Progenitor cell of endocrine pancreas (in vitro differentiated cells): Measurements from ENCODE around the gene ADTRP. TPM values are rescaled to one million over a fixed set of nuclear protein-coding genes. Genes with fewer than 3 reads are reported as not detected.

Source experiments
- DNase-seq: peaks from one replicate; pipeline ENCODE4 v3.0.0; 2021; ENCODE audit warnings: low spot score; ENCODE audit not compliant: unreplicated experiment
- H3K27ac Mint-ChIP-seq: 2 replicates; pipeline ENCODE4 v1.8.0; 2021; ENCODE audit warnings: mild to moderate bottlenecking, moderate library complexity, mixed read lengths
- H3K27me3 Mint-ChIP-seq: 2 replicates; pipeline ENCODE4 v1.8.0; 2021; ENCODE audit warnings: mixed read lengths
- H3K36me3 Mint-ChIP-seq: 2 replicates; pipeline ENCODE4 v1.8.0; 2022; ENCODE audit warnings: mixed read lengths; ENCODE audit not compliant: insufficient read depth
- H3K4me1 Mint-ChIP-seq: 2 replicates; pipeline ENCODE4 v1.8.0; 2021; ENCODE audit warnings: low read depth, mixed read lengths
- H3K4me3 Mint-ChIP-seq: 2 replicates; pipeline ENCODE4 v1.8.0; 2021; ENCODE audit warnings: low read depth, mild to moderate bottlenecking, moderate library complexity, mixed read lengths
- H3K9me3 Mint-ChIP-seq: 2 replicates; pipeline ENCODE4 v1.8.0; 2021; ENCODE audit warnings: low read depth, mixed read lengths
- CTCF ChIP-seq: fragments of 200-600 bp; sonication (generic); IDR thresholded peaks from one replicate; pipeline ENCODE4 v1.5.0; 2021; ENCODE audit warnings: antibody characterized with exemption, mild to moderate bottlenecking; ENCODE audit not compliant: unreplicated experiment
- total RNA-seq: library from RNA; stranded (reverse); gene quantifications from 2 replicates; pipeline ENCODE4 v1.2.1, GENCODE V29; 2021

The ADTRP gene
- total RNA-seq, 1 donor from 2014 or later = not detected

GRCh38 chr6:11748591-11749210, 29.9 kb downstream of the ADTRP start:
- TF ChIP-seq CTCF = no peak
- no peaks in the 10 kb centered on the region for H3K36me3 Mint-ChIP-seq
- H3K9me3 Mint-ChIP-seq = no peaks in the 10 kb centered on the region

GRCh38 chr6:11747021-11747420, 31.6 kb downstream of the ADTRP start:
- H3K36me3 Mint-ChIP-seq = no peaks in the 10 kb centered on the region
- H3K4me1 Mint-ChIP-seq = peaks cover 13% of the 10 kb centered on the region
- no peaks in the 10 kb centered on the region for H3K27me3 Mint-ChIP-seq
- H3K9me3 Mint-ChIP-seq = no peaks in the 10 kb centered on the region
- H3K4me3 Mint-ChIP-seq = no peak overlapping the region
- DNase-seq = no peak
- TF ChIP-seq CTCF = no peak
- no peak overlapping the region for H3K27ac Mint-ChIP-seq

More at GRCh38 chr6:11748591-11749210, 29.9 kb downstream of the ADTRP start:
- peaks cover 13% of the 10 kb centered on the region for H3K4me1 Mint-ChIP-seq
- H3K27ac Mint-ChIP-seq = no peak overlapping the region
- H3K27me3 Mint-ChIP-seq = no peaks in the 10 kb centered on the region
- no peak for DNase-seq
- H3K4me3 Mint-ChIP-seq = no peak overlapping the region

GRCh38 chr6:11744753-11745152, 33.9 kb downstream of the ADTRP start:
- H3K27me3 Mint-ChIP-seq = no peaks in the 10 kb centered on the region
- no peak for TF ChIP-seq CTCF
- H3K4me1 Mint-ChIP-seq = peaks cover 3% of the 10 kb centered on the region
- H3K4me3 Mint-ChIP-seq = no peak overlapping the region
- H3K27ac Mint-ChIP-seq = no peak overlapping the region
- no peak for DNase-seq
- H3K9me3 Mint-ChIP-seq = no peaks in the 10 kb centered on the region
- H3K36me3 Mint-ChIP-seq = no peaks in the 10 kb centered on the region

- Mint-ChIP-seq H3K36me3 (no peaks in the 10 kb centered on the region), H3K9me3 (no peaks in the 10 kb centered on the region), H3K4me3 (no peak overlapping the region), H3K27ac (no peak overlapping the region), H3K27me3 (no peaks in the 10 kb centered on the region), H3K4me1 (peaks cover 7% of the 10 kb centered on the region)
- DNase-seq = no peak
- TF ChIP-seq CTCF = no peak
Observed at GRCh38 chr6:11744101-11744500, 34.5 kb downstream of the ADTRP start.

GRCh38 chr6:11740875-11741274, 37.7 kb downstream of the ADTRP start:
- Mint-ChIP-seq H3K36me3 (no peaks in the 10 kb centered on the region), H3K4me1 (peaks cover 13% of the 10 kb centered on the region), H3K9me3 (no peaks in the 10 kb centered on the region), H3K27ac (no peak overlapping the region), H3K4me3 (no peak overlapping the region), H3K27me3 (no peaks in the 10 kb centered on the region)
- TF ChIP-seq CTCF = no peak
- no peak for DNase-seq
